ENCODE measurements around the gene WWTR1.

Gene WWTR1

GRCh38 chr3:149638228-149639092 lies 19.4 kb downstream of the WWTR1 start:
- TF ChIP-seq POLR2A (IDR thresholded peaks at IDR 0.05; ENCODE audit: low read depth, low read length) (no peak), TAF1 (IDR thresholded peaks at IDR 0.05; ENCODE audit: borderline replicate concordance, low read depth, low read length) (no peak), POLR2AphosphoS5 (IDR thresholded peaks at IDR 0.05; ENCODE audit: low read depth, low read length) (no peak)
- FAIRE-seq (no peak), DNase-seq (ENCODE audit: insufficient read length) (no peak)

DNA sequence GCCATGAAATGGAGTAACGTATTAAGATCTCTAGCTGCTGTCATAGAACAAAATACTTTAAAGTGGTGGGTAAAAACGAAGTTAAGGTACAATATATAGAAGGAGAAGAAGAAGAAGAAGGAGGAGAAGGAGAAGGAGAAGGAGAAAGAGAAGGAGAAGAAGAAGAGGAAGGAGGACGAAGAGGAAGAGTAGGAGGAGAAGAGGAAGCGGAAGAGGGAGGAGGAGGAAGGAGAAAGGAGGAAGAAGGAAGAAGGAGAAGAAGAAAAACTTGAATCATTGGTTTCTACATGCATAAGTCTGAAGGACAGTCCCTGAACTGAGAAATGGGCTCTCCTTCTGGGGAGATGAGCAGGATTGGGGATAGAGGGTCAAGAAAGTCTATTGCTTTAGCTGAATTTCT lies 22.4 kb downstream of the WWTR1 start:
- no peak for DNase-seq (ENCODE audit: insufficient read length)
- TF ChIP-seq POLR2A (IDR thresholded peaks at IDR 0.05; ENCODE audit: low read depth, low read length) = no peak
- TF ChIP-seq TAF1 (IDR thresholded peaks at IDR 0.05; ENCODE audit: borderline replicate concordance, low read depth, low read length) = no peak
- no peak for TF ChIP-seq POLR2AphosphoS5 (IDR thresholded peaks at IDR 0.05; ENCODE audit: low read depth, low read length)
- FAIRE-seq = no peak

DNA sequence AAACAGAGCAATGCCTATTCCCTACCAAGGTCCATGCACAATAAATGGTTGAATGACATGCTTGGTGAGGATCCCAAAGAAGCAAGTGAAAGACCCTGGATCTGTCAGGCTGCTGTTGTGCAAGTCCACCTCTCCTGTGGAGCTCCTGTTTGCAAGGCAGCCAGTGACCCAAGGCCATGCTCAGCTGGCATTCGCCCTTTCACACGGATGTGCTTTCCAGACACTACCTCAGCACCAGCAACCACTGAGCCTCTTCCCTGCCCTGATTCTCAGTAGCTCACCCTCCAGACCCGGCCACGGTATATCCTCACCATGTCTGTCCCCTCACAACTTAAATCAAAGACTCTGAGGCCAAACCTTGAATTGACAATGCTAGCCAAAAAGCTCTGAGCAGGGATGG lies 23.3 kb downstream of the WWTR1 start:
- DNase-seq (ENCODE audit: insufficient read length) = no peak
- FAIRE-seq = no peak
- TF ChIP-seq POLR2AphosphoS5 (IDR thresholded peaks at IDR 0.05; ENCODE audit: low read depth, low read length) (no peak), TAF1 (IDR thresholded peaks at IDR 0.05; ENCODE audit: borderline replicate concordance, low read depth, low read length) (no peak), POLR2A (IDR thresholded peaks at IDR 0.05; ENCODE audit: low read depth, low read length) (no peak)

- TF ChIP-seq TAF1 (IDR thresholded peaks at IDR 0.05; ENCODE audit: borderline replicate concordance, low read depth, low read length) (no peak), POLR2AphosphoS5 (IDR thresholded peaks at IDR 0.05; ENCODE audit: low read depth, low read length) (no peak), POLR2A (IDR thresholded peaks at IDR 0.05; ENCODE audit: low read depth, low read length) (no peak)
- no peak for FAIRE-seq
- DNase-seq (ENCODE audit: insufficient read length) = no peak
These were observed 23.8 kb downstream of the WWTR1 start for GRCh38 chr3:149634072-149634471.

DNA sequence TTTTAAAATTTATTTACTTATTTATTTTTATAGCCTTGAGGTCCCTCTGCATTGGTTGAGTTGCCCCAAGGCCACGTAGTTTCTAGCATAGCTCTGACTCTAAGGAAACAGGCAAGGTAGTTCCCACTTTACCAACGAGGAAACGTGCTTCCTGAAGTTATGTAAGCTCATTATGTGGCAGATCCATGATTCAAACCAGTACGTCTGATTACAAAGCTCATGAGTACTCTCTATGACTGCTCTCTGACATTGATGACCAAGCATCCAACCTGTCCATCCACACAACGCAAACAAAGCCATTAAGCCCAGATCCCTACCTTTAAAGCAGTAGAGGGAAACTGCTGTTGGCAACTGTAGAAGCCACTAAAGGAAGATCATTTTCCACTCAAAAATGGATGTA lies 25.6 kb downstream of the WWTR1 start:
- no peak for TF ChIP-seq TAF1 (IDR thresholded peaks at IDR 0.05; ENCODE audit: borderline replicate concordance, low read depth, low read length)
- TF ChIP-seq POLR2AphosphoS5 (IDR thresholded peaks at IDR 0.05; ENCODE audit: low read depth, low read length) = no peak
- no peak for TF ChIP-seq POLR2A (IDR thresholded peaks at IDR 0.05; ENCODE audit: low read depth, low read length)
- DNase-seq (ENCODE audit: insufficient read length) = no peak
- FAIRE-seq = no peak

DNA sequence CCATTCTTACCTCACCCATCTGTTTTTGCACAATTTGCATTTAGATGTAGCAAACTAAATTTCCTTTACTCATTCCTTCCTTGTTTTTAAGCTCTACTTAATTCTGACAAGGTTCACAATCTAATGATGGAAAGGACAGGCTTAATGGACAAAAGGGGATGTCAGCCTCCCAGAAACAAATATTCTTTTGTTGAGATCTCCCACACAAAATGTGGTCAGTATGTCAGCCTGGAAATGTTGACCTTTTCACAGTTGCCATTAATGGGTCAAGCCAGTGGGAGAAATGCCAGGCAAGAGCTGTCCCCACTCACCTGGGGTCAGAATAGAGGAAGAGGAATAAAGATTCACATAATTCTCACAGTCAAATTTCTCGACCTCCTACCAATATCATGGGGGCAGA lies 27.0 kb downstream of the WWTR1 start:
- TF ChIP-seq POLR2AphosphoS5 (IDR thresholded peaks at IDR 0.05; ENCODE audit: low read depth, low read length) (no peak), POLR2A (IDR thresholded peaks at IDR 0.05; ENCODE audit: low read depth, low read length) (no peak), TAF1 (IDR thresholded peaks at IDR 0.05; ENCODE audit: borderline replicate concordance, low read depth, low read length) (no peak)
- FAIRE-seq = no peak
- no peak for DNase-seq (ENCODE audit: insufficient read length)

DNA sequence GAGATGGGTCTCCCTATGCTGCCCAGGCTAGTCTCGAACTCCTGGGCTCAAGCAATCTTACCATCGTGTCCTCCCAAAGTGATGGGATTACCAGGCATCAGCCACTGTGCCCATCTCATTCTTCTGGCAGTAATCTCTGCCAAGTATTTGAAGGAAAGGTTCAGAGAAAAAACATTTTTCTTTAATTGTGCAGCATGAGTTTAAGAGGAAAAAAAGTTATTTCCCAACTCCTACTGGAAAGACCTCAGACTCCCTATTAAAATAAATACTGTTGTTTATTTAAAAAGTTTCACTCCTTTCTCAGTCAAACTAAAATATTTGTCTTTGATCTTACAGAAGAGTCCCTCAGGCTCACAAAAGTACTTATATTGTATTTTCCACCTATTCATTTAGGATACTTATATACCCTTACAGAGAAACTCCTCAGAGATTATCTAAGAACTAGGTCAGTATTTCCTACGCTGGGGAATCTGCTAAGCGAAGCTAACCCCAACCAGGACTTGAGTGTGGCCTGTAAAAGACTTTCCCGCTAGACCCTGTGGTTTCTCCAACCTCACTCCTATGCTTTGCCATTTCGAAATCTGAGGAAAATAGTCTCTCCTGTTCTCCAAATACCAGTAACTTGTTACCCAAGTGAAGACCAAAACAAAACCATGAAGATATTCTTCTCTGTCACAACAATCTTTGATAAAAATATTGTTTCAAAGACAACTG lies 28.7 kb downstream of the WWTR1 start:
- DNase-seq (ENCODE audit: insufficient read length) (no peak), FAIRE-seq (no peak)
- TF ChIP-seq TAF1 (IDR thresholded peaks at IDR 0.05; ENCODE audit: borderline replicate concordance, low read depth, low read length) (no peak), POLR2AphosphoS5 (IDR thresholded peaks at IDR 0.05; ENCODE audit: low read depth, low read length) (no peak), POLR2A (IDR thresholded peaks at IDR 0.05; ENCODE audit: low read depth, low read length) (no peak)

DNA sequence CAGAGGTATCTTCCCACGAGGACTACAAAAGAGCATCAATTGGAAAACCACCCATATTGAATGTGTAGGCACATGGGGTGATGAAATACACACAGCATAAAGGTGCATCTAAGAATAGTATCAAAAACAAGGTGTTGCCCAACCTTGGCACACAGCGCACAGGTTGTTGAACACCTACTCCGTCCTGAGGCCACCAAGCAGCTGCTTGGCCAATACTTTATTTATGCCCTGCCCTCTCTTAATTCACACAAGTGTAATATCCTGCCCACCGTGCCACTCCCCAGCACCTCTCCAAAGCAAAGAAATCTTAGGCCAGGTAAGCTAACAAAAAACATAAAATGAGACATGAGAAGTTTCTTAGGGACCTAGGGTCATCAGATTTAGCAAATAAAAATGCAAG lies 31.2 kb downstream of the WWTR1 start:
- FAIRE-seq = no peak
- no peak for DNase-seq (ENCODE audit: insufficient read length)
- TF ChIP-seq TAF1 (IDR thresholded peaks at IDR 0.05; ENCODE audit: borderline replicate concordance, low read depth, low read length) (no peak), POLR2A (IDR thresholded peaks at IDR 0.05; ENCODE audit: low read depth, low read length) (no peak), POLR2AphosphoS5 (IDR thresholded peaks at IDR 0.05; ENCODE audit: low read depth, low read length) (no peak)

- no peak for TF ChIP-seq POLR2AphosphoS5 (IDR thresholded peaks at IDR 0.05; ENCODE audit: low read depth, low read length)
- TF ChIP-seq TAF1 (IDR thresholded peaks at IDR 0.05; ENCODE audit: borderline replicate concordance, low read depth, low read length) = no peak
- TF ChIP-seq POLR2A (IDR thresholded peaks at IDR 0.05; ENCODE audit: low read depth, low read length) = no peak
- FAIRE-seq = no peak
- no peak for DNase-seq (ENCODE audit: insufficient read length)
These were observed 32.0 kb downstream of the WWTR1 start for GRCh38 chr3:149625795-149626194.

DNA sequence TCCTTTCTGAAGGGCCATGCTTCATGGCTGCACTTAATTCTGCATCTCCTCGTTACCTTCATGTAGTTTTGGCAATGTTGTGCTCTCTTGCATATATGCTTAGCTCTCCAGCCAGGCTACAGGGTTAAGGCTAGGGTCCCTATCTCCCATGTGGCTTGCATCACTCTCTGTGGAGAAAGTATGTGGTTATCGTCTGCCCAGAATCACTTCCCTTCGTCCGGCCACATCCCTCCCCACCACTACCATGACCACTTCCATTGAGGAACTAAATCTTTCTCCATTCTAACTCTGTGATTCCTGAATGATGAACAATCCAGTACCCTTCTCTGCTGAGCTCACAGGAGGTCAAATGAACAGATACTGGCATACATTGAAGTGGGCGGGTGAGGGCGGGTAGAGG lies 34.0 kb downstream of the WWTR1 start:
- TF ChIP-seq TAF1 (IDR thresholded peaks at IDR 0.05; ENCODE audit: borderline replicate concordance, low read depth, low read length) (no peak), POLR2AphosphoS5 (IDR thresholded peaks at IDR 0.05; ENCODE audit: low read depth, low read length) (no peak), POLR2A (IDR thresholded peaks at IDR 0.05; ENCODE audit: low read depth, low read length) (no peak)
- no peak for FAIRE-seq

GRCh38 chr3:149621218-149622005 lies 36.4 kb downstream of the WWTR1 start:
- FAIRE-seq (no peak), DNase-seq (ENCODE audit: insufficient read length) (no peak)
- no peak for TF ChIP-seq POLR2AphosphoS5 (IDR thresholded peaks at IDR 0.05; ENCODE audit: low read depth, low read length)
- TF ChIP-seq TAF1 (IDR thresholded peaks at IDR 0.05; ENCODE audit: borderline replicate concordance, low read depth, low read length) = no peak

More for the DNA sequence above, 34.0 kb downstream of the WWTR1 start:
- DNase-seq (ENCODE audit: insufficient read length) = no peak

All from GM12892 (cell line).